IPS-11a (cell line): Measurements from ENCODE around the gene HTT-AS.
"Not testable (repeated sequence)": the region's sequence is repeated elsewhere in the genome, so short reads cannot be mapped to it uniquely, and the experiment has no call there.

Experiments used
- H3K4me3 ChIP-seq: one replicate; pipeline ENCODE4 v1.5.1; 2013; ENCODE audit warnings: low read depth, low read length, control low read depth

The HTT-AS gene

DNA sequence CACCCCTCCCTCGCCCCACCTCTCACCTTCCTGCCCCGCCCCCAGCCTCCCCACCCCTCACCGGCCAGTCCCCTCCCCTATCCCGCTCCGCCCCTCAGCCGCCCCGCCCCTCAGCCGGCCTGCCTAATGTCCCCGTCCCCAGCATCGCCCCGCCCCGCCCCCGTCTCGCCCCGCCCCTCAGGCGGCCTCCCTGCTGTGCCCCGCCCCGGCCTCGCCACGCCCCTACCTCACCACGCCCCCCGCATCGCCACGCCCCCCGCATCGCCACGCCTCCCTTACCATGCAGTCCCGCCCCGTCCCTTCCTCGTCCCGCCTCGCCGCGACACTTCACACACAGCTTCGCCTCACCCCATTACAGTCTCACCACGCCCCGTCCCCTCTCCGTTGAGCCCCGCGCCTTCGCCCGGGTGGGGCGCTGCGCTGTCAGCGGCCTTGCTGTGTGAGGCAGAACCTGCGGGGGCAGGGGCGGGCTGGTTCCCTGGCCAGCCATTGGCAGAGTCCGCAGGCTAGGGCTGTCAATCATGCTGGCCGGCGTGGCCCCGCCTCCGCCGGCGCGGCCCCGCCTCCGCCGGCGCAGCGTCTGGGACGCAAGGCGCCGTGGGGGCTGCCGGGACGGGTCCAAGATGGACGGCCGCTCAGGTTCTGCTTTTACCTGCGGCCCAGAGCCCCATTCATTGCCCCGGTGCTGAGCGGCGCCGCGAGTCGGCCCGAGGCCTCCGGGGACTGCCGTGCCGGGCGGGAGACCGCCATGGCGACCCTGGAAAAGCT is at the start of gene HTT-AS, which contains the start of gene HTT:
Gene HTT-AS (minus strand): TSS at position 461 of the 768 bp plus-strand sequence.
Gene HTT (plus strand): TSS at position 604 of the 768 bp plus-strand sequence. CDS start 145 bp downstream, at position 749.
- peak within 1 kb of the TSS; percentile 79 for H3K4me3 ChIP-seq

DNA sequence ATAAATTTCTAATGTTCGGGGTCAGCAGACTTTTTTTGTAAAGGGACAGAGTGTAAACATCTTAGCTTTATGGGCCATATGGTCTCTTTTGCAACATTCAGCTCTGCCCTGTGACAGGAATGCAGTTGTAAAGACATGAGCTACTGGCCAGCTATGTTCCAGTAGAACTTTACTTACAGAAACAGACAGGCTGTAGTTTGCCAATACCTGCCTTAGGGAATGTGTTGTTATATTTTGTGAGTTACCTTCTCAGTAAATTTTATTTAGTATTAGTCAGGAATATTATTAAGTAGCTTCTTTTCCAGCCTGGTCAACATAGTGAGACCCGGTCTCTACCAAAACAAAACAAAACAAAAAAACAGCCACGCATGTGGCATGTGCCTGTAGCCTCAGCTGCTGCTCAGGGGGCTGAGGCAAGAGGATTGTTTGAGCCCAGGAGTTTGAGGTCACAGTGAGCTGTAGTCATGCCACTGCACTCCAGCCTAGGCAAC is 48.9 kb upstream of the HTT-AS start:
- no peak overlapping the region for H3K4me3 ChIP-seq

DNA sequence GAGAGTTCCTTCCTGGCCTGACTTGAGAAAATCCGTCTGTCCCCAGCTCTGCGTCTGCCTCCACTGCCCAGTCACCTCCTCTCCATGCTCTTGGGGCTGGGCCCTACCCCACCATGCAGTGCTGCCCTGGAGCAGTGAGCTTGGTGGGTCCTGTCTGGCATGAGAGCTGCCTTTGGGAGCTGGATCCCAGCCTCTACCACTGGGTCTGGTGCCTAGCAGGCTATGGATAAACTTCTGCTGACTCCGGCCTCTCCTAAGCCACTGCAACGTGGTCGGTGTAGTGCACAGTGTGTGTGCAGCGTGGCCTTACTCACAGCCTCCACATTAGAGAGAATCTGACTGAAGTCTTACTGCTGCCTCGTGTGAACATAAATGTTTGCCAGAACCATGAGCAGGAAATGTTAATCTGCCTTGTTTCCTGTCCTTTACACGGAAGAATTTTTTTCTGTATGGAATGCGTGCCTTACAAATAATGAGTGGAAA is 47.8 kb upstream of the HTT-AS start:
- H3K4me3 ChIP-seq: no peak overlapping the region

DNA sequence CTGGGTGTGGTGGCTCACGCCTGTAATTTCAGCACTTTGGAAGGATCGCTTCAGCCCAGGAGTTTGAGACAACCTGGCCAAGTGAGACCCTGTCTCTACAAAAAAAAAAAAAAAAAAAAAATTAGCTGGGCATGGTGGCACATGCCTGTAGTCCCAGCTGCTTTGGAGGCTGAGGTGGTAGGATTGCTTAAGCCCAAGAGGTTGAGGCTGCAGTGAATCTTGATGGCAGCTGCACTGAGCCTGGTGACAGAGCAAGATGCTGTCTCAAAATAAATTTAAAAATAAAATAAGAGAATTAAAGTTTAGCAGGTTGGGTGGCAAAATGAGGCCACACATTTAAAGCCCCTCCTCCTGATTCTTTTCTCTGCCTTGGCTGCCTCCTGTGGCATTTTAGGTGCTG is 47.3 kb upstream of the HTT-AS start:
- H3K4me3 ChIP-seq: no peak overlapping the region

DNA sequence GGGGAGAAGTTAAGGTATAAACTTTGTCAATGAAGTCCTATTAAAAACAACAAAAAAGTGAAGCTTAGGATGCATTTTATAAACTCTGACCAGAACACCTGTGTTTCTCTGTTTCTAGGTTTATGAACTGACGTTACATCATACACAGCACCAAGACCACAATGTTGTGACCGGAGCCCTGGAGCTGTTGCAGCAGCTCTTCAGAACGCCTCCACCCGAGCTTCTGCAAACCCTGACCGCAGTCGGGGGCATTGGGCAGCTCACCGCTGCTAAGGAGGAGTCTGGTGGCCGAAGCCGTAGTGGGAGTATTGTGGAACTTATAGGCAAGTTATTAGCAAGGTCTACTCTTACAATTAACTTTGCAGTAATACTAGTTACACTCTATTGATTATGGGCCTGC is 46.8 kb upstream of the HTT-AS start:
- no peak overlapping the region for H3K4me3 ChIP-seq

DNA sequence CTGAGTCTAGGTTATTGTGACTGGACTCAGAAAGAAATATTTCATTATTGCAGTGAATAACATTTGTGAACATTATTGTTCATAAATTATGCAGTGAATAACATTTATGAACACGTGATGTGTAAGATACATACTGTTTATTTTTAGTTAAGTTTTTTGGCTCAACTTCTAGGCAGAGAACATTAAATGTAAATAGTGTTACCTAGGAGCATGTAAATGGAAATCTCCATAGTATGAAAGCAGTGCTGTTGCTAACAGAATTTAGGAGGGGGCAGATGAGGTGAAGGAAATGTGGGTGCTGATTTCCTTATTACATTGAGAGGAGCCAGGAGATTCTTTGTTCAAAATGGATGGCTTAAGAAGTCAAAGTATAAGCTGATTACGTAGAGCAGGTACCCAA is 45.1 kb upstream of the HTT-AS start:
- no peak overlapping the region for H3K4me3 ChIP-seq

DNA sequence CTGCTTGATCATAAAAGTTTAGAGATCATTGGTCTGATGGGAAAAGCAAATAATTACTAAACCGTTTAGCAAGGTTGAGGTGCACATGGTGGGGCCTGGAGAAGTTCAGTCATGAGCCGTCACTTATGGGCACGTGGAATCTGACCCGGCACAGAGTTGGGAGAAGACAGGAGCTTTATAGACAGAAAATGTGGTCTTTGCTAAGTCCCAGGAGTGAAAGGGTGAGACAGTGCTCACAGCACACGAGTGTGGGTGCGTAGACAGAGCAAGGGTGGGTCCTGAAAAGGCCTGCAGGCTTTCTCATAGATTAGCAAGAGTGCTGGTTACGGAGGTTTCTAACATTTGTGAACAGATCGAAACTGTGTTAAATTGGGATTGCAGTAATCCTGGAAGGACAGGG is 44.0 kb upstream of the HTT-AS start:
- no peak overlapping the region for H3K4me3 ChIP-seq

DNA sequence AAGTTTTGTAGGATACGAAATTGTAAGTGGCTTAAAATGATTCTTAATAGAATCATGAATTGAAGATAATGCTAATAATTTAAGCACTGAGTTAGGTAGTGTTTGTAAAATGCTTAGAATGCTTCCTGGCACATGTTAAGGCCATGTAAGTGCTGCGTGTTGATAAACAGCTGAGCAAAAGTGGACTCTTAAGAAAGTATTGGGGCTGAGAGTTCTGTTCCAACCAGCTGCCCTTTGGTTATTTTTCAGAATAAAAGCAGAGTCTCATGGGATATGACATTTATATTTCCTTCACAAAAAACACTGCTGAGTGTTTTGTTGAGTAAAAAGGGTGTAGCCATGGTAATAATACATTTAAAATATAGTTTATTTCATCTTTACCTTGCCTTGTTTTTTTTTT is 42.6 kb upstream of the HTT-AS start:
- no peak overlapping the region for H3K4me3 ChIP-seq

DNA sequence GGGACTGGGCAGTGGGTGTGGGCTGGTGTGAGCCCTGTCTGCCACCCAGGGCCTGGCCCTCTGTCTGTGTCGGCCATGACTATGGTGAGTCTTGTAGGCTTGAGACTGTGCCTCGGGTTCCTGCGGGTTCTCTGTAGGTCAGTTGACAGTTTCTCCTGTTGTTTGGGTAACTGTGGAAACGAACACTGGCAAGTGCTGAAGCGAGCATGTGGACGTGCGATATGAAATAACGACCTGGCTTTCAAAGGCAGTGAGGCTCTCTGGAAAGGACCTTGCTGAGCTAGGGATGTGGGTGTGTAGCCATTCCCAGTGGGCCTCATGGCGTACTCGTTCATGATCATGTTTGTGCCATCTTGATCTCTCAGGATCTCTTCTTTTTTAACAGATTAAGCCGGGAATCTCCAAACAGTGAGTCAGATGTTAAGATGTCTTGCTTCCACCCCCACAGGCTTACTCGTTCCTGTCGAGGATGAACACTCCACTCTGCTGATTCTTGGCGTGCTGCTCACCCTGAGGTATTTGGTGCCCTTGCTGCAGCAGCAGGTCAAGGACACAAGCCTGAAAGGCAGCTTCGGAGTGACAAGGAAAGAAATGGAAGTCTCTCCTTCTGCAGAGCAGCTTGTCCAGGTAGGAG is 41.4 kb upstream of the HTT-AS start:
- H3K4me3 ChIP-seq: no peak overlapping the region

DNA sequence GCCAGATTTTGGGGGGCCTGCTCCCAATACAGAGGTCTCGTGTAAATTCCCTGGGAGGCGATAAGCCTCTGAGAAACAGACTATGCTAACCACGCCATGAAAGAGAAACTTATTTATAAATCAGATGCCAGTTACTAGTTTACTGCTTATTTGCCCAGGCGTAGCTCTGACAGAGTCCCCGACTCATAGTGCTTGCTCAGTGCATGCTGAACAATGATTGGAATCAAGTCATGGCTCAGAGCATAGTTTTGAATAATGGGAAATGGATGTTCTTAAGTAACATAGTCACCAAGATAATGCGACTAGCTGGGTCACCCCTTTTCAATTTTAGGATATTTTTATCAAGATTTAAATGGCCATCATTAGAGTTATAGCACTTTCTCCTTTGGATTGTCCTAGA is 40.0 kb upstream of the HTT-AS start:
- no peak overlapping the region for H3K4me3 ChIP-seq

DNA sequence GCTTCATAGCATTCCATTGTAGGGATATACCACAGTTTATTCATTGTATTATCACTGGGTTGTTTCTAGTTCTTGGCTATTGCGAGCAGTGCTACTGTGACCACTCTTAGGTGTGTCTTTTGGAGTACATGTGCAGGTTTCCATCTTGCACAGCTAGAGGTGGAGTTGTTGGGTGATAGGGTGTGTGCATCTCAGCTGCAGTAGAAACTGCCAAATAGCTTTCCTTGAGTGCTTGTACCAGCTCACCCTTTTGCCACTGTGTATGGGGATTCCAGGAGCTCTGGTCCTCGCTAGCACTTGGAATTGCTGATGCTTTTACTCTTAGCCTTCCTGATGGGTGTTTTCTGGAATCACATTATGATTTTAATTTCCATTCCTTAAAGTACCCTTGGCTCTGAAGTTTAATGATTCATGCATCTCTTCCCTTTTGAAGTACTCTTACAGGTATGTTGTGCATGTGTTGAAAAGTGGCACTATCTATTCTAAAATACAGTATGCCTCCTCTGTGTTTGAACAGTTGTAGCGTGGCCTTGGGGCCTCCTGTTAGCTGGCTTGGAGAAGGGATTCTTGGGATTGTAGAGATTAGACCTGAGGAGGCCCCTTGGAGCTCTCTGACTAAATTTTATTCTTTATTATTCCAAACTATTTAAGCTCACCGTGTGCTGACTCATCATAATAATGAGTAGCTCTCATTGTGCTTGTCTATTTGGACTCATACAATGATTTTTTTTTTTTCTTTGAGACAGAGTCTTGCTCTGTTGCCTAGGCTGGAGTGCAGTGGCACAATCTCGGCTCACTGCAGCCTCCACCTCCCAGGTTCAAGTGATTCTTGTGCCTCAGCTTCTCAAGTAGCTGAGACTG is 38.5 kb upstream of the HTT-AS start:
- H3K4me3 ChIP-seq: no peak overlapping the region

DNA sequence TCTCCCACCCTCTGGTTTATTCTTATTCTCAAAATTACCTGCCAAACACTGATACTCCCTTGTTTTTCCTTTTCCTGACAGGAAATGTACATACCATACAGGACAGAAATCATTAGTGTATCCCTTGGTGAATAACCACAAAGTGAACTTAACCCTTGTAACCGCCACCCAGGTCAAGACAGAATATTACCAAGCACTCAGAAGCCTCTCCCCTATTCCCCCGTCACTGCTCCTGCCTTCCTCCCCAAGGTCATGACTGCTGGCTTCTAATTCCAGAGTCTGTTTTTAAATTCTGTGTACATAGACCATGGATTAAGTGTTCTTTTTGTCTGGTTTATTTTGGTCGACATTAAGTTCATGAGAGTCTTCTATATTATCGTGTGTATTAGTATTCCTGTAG is 37.9 kb upstream of the HTT-AS start:
- no peak overlapping the region for H3K4me3 ChIP-seq

DNA sequence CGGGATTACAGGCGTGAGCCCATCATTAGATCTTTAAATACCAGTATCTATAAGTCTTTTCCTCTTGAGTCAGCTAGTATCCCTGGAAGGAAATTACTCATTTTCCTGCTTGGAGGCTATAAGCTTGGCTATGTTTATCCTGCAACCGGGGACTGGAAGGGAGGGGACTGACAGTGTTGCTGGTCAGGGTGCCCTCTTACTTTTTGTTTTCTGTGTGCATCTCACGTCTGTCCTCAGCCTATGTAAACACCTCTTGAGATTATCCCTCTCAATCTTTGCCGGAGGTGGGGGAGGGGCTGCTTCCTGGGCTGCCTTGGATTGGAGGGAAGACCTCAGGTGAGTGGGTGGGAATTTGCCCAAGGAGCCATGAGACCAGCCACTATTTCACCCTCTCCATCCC is 37.1 kb upstream of the HTT-AS start:
- H3K4me3 ChIP-seq: no peak overlapping the region

DNA sequence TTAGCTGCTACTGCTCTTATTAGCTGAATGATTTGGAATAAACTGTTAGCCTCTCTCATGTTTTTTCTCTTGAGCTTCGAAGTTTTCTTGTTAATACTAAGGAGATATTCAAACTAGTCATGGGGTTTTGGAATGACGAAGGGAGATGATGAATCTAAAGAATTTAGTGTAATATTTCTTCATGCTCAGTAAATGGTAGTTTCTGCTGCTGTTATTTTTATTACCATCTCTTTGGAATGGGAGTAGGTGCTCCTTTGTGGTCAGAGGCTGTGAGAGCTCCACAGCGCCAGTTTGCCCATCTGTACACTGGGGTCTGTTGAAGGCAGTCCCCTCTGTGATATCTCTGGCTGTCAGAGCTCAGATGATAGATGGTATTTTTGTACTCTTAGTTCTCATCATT is 33.9 kb upstream of the HTT-AS start:
- no peak overlapping the region for H3K4me3 ChIP-seq

DNA sequence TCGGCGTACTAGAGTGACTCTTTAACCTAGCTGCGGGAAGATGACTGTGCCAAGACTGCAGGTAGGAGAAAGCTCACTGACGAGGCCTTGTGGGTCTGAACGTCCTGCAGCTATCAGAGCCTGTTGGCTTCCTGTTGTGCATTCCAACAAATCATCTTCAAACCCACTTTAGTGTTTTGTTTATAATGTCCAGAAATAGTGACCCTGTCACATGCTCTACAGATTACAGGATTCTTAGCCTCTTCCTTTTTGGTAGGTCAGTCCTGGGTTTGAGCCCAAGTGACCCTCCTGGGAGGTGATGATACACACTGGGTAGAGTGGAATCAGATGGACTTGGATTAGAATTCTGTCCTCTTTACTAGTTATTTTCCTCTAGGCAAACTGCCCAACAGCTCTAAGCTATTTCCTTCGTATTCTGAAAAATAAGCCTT is 33.4 kb upstream of the HTT-AS start:
- H3K4me3 ChIP-seq: no peak overlapping the region

DNA sequence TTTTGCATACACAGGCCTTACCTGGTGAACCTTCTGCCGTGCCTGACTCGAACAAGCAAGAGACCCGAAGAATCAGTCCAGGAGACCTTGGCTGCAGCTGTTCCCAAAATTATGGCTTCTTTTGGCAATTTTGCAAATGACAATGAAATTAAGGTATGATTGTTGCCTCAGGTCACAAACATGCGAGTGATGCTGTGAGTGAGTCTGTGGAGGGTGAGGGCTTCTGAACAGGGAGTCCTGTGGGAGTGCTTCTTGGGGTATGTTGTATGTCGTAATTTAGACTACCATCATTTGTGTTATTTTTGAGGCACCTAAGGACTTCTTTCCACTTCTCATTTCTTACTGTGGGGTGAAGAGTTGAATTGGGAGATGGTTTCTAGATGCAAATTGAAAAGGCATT is 32.9 kb upstream of the HTT-AS start:
- no peak overlapping the region for H3K4me3 ChIP-seq

DNA sequence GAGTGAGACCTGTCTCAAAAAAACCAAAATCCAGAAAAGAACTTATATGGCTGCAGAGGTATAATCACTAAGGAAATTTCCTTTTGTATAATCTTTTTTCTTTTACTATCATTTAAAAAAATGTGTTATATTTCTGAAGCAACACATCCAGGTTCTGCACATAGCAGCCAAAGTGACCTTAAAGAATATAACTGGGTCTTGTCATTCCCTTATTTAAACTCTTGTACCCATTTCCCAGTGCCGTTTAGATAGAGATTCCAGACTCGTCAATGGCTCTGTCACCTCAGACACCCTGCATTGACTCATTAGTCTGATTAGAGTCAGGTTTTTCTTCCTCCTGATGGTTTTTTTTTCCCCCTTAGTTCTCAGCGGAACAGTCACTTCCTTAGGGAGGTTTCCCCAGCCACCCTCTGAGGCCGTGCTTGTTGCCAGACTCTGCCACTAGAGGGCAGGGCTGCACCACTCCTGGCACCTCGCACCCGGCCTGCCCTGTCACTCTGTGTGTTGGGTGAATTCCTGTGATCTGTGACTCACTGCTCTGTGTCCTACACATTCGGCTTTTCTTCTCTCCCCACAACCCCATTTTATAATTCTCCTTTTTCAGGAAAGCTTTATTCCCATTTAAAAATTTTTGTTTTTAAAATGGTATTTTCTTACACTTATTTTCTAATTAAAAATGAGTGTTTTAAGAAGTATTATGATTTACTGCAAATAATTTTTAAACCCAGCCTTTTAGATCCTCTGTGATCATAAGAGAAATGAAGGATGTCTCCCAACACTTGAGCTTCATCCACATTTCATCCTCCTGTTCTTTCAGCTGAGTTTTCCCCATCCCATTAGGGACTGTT is 32.2 kb upstream of the HTT-AS start:
- no peak overlapping the region for H3K4me3 ChIP-seq

DNA sequence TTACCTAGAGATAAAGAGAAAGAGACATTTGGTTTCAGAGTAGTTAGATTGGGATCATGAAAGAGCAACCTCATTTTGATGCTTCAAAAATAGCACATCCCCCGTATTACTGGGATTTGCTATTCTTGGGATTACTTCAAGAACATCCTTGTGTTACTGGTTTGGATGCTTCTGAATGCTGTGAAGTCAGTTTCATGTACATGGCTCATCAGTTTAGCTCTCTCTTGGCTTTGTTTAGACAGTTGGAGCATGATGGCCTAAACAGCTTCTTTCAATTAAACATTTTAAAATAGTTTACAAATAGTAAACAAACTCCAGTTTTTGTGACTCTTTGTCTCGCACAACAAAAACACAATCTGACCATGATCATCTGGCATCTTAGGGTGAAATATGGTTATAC is 24.0 kb upstream of the HTT-AS start:
- H3K4me3 ChIP-seq: no peak overlapping the region

DNA sequence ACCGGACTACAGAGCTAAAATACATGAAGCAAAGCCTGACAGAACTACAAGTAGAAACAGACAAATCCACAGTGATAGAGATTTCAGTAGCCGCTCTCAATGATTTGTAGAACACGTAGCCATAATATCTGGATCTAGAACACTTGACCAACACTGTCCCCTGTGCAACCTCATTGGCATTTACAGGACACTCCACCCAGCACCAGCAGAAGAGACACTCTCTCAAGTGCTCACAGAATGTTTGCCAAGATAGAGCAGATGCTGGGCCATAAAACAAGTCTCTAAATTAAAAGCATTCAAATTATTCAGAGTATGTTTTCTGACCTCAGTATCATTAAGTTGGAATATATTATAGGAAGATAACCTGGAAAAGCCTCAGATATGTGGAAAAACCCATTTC is 21.9 kb upstream of the HTT-AS start:
- no peak overlapping the region for H3K4me3 ChIP-seq

DNA sequence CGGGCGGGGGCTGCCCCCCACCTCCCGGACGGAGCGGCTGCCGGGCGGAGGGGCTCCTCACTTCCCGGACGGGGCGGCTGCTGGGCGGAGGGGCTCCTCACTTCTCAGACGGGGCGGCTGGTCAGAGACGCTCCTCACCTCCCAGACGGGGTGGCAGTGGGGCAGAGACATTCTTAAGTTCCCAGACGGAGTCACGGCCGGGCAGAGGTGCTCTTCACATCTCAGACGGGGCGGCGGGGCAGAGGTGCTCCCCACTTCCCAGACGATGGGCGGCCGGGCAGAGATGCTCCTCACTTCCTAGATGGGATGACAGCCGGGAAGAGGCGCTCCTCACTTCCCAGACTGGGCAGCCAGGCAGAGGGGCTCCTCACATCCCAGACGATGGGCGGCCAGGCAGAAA is 20.4 kb upstream of the HTT-AS start:
- H3K4me3 ChIP-seq: not testable (repeated sequence)
